ENCODE results near the gene FHIT.

FHIT gene

GRCh38 chr3:60386306-60386705 lies 864.9 kb downstream of the FHIT start:
- no peak for DNase-seq

- DNase-seq, result no peak
Observed at GRCh38 chr3:60384341-60384740, 866.9 kb downstream of the FHIT start.

DNA sequence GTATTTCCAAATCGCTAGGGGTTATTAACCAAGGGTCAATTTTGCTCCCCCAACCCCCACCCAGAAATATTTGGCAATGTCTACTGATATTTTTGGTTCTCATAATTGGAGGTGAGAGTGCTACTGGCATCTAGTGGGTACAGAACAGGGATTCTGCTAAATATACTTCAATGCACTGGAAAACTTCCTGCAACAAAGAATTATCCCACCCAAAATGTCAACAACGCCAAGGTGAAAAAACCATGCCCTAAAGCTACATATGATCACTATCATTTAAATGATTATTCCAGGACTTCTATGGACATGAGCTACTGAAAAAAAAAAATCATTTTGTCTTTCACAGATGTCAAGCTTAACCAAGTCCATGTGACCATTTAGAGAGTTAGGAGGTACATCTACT lies 867.9 kb downstream of the FHIT start:
- DNase-seq, result no peak

DNA sequence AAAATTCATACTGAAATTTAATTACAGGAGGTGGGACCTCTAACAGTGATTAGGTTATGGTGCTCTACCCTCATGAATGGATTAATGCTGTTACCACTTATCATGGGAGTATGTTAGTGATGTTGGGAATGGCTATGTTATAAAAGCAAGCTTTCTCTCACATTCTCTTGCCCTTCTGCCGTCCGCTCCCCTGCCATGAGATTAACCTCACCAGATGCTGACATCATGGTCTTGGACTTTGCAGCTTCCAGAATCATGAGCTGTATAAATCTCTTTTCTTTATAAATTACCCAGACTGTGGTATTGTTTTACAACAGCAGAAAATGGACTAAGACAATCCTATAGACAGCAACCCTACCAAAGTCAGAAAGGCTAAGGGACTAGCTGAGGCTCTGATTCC lies 884.8 kb downstream of the FHIT start:
- DNase-seq, result no peak

DNA sequence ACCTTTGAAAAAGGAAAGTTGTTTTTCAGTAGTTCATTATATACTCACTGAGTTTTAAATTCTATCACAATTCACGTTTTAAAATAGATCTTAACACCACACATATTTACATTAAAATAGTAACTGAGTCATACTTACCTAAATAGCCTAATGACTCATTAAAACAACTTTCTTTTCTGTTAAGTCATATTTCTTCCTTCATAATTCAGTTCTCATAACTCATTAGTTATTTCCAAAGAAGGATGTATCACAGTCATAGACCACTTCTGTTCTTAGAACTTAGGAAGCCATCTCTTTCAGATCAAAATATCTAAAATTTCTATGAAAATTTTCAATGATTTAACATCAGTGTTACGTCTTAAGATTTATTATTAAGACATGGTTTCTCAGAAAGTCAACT lies 885.9 kb downstream of the FHIT start:
- DNase-seq, result peak; percentile 31

- DNase-seq, result no peak
Observed at GRCh38 chr3:60364475-60364874, 886.8 kb downstream of the FHIT start.

DNA sequence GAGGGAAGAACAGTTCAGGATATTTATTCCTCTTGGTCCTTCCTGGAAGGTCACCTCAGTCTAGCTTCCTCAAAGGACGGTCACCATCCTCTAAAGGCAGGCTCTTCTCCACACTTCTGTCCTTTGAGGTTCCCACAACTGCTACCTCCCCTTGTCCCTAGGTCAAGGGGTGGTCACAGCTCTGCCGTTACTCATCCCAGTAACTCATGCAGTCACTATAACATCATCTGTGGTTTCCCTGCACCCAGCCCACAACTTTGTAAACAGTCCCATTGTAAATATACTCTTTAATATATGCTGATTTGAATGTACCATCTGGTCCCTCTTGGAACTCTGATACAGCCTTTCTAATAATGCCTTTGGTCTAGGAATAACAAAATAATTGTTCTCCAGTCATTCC lies 887.4 kb downstream of the FHIT start:
- peak; percentile 8 for DNase-seq

DNA sequence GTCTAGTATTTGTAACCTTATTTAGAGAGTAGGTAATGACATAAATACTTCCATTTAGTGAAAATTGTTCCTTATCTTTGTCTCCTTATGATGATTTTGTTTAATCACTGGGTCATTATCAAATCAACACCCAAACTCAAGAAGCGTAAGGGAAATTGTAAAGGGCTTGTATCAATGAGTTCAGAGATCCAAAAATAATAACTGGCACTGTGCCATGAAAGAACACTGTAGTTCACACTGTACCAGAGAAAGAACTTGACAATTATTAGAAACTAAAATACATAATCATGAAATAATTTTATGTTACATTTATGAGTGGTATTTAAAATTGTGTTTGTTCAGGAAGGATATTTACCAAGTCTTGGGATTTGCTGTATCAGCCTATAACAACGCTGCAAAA lies 895.4 kb downstream of the FHIT start:
- no peak for DNase-seq

GRCh38 chr3:60351481-60351880 lies 899.8 kb downstream of the FHIT start:
- no peak for DNase-seq

DNA sequence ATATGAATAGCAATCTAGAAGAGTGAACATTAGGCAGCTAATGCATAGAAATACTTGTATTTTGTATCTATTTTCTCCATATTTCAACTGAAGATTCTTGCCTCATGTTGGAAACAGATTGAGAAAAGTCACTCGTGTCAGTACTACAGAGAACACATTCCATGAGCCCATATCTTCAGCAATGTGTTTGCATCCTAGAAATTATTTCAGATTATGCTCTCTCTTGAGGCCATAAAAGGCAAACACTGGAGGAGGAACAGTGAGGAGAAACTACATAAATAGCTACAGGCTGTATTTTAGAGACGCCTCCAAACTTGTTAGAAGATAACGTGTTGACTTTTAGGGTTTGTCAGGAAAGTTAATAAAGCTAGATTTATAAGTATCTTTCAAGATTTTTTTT lies 906.9 kb downstream of the FHIT start:
- DNase-seq, result no peak

DNA sequence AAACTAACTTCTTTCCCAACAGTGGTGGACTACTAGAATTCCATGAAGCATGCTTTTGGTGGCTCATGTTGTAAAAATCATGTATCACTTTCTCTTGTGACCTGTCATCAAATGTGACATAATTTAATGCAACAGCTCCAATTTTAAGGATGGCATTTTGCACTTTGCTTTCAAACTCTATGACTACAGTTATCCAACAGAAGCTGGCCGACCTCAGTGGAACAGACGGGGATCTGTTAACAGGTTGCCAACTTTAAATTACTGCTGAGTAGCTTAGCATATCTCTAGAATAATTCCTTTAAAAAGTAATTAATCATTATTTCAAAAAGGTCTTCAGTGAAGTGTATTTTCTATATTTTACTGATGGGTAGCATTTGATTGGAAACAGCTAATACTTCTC lies 907.4 kb downstream of the FHIT start:
- DNase-seq, result no peak

DNA sequence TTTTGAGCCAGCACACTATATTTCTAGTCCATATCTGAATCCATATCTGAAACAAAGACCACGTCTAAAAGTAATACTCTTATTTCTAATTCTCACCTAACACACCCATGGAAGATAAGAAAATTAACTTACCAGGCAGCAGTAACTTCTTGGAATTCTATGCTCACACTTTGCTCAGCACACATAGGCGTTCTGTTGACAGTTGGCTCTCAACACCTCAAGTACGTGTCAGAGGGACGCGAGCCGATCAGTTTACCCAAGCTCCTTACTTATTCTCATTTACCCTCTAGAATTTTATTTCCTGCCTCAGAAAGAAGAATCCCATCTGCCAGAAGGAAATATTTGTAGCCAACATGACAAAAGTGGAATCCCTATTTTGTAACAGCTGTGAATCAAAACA lies 911.9 kb downstream of the FHIT start:
- no peak for DNase-seq

- DNase-seq, result peak; percentile 2
Observed at GRCh38 chr3:60337421-60337820, 913.8 kb downstream of the FHIT start.

DNA sequence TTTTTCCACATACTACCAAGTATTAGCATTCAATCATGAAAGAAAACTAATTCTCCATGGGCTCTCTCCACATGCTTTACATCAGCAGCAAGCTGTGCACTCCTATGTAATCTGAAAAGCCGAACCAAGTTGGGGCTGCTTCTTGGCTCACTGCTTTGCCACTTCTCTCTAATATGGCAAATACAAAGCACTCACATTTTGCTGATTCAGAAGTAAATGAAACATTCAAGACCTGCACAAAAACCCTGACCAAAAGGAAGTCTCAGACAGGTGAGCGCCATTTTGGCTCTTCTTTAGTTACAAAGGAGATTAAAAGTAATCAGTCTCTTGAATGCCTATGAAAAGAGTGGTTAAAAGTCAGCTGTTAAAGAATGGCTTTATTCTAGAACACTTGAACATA lies 915.2 kb downstream of the FHIT start:
- DNase-seq, result no peak

GRCh38 chr3:60333710-60334109 lies 917.5 kb downstream of the FHIT start:
- peak; percentile 2 for DNase-seq

DNA sequence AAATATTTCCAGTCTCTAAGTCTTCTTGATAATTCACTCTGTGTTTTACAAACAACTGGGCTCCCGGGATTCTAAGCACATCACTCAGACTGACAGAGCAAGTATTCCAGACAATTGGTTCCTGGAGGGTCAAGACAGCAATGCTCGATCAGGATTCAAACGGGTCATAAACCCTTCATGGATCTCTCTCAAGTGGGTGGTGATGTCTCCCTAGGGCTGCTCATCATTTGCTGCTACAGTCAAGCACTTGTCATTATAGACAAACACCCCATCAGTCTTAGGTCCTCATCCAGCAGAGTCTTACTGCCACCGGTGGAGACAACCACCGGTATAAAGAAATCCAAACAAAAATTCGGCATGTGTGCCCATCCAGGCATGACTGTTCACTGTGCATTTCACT lies 921.1 kb downstream of the FHIT start:
- DNase-seq, result no peak

- no peak for DNase-seq
Observed at GRCh38 chr3:60325610-60326170, 925.6 kb downstream of the FHIT start.

DNA sequence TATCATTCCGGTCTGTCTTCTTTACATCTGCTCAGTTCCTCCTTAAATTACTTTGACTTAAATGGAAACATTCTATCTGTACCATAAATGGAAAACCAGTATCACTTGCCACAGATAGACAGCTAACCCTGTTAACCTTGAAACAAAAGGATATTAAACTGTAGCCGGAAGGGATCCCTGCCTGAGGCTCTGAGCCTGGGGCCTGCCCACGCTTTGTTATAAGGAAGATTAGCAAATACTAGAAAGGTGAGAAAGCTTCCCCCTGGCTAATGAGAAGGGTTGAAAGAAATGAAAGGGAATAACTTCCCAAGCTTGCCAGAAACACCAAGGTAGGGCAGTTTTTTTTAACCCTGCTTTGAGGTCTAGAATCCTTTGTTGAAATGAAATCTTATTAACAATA lies 927.6 kb downstream of the FHIT start:
- DNase-seq, result no peak

DNA sequence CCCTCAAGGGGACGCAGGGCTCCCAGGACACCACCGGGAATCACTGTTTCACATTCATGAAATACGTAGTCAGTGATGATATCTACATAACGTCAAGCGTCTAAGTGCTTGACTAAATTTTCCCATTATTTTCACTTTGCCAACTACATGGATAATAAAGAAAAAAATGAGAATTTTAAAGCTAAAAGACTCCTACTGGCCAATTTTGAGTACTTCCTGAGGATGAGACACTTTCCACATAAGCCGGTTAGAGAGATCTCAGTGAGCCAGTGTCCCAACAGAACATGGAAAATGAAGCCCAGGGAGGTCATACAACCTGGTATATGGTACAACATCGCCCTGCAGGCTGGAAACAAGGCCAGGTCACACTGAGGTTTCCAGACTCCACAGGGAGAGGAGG lies 928.1 kb downstream of the FHIT start:
- no peak for DNase-seq

GRCh38 chr3:60322298-60322856 lies 928.9 kb downstream of the FHIT start:
- DNase-seq, result no peak

- no peak for DNase-seq
Observed at GRCh38 chr3:60319179-60319858, 931.9 kb downstream of the FHIT start.

GRCh38 chr3:60316121-60316797 lies 935.0 kb downstream of the FHIT start:
- DNase-seq, result no peak

DNA sequence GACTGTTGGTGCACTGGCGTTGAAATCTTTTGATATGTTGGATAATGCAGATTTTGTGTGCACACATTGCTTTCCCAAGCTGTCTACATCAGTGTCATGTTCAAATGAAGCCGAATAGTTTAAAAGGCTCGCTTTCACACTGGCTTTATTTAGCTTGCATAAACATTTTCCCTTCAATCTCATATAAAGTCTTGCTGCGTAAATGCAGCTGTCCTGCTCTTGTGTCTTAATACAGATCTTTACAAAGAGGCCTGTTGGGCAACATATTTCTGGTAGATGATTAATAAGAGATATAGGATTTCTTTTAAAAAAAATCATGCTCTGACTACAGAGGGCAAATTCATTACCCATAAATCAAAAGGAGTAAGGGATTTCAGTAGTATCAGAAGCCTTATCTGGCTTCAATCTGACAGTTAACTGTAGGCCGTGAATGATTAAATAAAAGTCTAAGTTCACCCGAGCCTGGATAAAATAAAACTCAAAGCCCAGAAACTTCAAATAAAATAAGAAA lies 937.2 kb downstream of the FHIT start:
- DNase-seq, result no peak

DNA sequence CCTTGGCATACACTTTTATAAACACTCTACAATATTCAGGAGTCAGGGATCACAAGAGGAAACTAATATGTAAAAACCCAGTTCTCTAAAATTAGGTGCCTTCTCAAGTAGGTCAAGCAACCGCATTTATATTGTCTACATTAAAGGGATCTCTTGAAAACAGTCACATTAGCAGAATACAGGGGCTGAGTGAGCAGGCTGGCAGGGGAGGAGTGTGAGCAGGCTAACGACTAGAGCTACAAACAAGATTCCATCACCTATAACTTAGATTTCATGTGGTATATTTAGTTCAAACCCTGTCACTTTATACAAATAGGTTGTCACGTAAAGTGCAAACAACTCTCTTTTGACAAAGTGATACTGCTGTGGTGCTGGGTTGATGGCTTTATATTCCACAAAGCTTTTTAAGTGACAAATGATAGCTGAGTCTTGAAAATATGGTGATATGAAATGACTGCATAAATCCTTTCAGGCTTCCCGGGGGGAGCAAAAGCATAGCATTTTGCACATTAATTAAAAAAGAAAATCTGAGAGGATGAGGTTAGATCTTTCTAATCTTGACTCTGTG lies 937.9 kb downstream of the FHIT start:
- no peak for DNase-seq

All from activated CD4-positive, alpha-beta T cell treated with anti-CD3 and anti-CD28 coated beads, Interleukin-2, amount 50 U/mL, for 16 hours (primary cell).